RWPE1 (cell line): ENCODE data around the gene PTK6.
"Not testable (repeated sequence)": the region's sequence is repeated elsewhere in the genome, so short reads cannot be mapped to it uniquely, and the experiment has no call there.

ENCODE experiments used
- CTCF ChIA-PET: fragments of 350-600 bp; sonication (Branson Sonifier 250); formaldehyde crosslinking; extraction: SDS; loops from one replicate; lab custom pipeline; 2021; lab: Yijun Ruan, JAX
- POLR2A ChIA-PET: fragments of 400-600 bp; formaldehyde crosslinking; extraction: SDS; loops from one replicate; lab custom pipeline; 2020; ENCODE audit warnings: antibody characterized with exemption; ENCODE audit not compliant: low non-redundant PET; lab: Yijun Ruan, JAX
- DNase-seq: peaks from one replicate; pipeline ENCODE4 v3.0.0; 2012; ENCODE audit warnings: low spot score
- H3K27ac ChIP-seq: fragments of 450-650 bp; 2 replicates; pipeline ENCODE4 v1.5.1; 2017
- TF ChIP-seq, protein P1 (sequence below): fragments of 450-650 bp; conservative IDR thresholded peaks from 2 replicates; pipeline ENCODE4 v1.5.1; 2017; ENCODE audit warnings: low read depth, mild to moderate bottlenecking

Gene PTK6

GRCh38 chr20:63562461-63563224 lies 25.5 kb upstream of the PTK6 start:
- no peak overlapping the region; the same call in 1 of the 2 replicates for H3K27ac ChIP-seq
- TF ChIP-seq, protein P1, sequence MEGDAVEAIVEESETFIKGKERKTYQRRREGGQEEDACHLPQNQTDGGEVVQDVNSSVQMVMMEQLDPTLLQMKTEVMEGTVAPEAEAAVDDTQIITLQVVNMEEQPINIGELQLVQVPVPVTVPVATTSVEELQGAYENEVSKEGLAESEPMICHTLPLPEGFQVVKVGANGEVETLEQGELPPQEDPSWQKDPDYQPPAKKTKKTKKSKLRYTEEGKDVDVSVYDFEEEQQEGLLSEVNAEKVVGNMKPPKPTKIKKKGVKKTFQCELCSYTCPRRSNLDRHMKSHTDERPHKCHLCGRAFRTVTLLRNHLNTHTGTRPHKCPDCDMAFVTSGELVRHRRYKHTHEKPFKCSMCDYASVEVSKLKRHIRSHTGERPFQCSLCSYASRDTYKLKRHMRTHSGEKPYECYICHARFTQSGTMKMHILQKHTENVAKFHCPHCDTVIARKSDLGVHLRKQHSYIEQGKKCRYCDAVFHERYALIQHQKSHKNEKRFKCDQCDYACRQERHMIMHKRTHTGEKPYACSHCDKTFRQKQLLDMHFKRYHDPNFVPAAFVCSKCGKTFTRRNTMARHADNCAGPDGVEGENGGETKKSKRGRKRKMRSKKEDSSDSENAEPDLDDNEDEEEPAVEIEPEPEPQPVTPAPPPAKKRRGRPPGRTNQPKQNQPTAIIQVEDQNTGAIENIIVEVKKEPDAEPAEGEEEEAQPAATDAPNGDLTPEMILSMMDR: no peak
- no peak for DNase-seq
- ChIA-PET CTCF (interaction anchor here (0.6 kb wide), 1 partner anchor 89 kb away, joined by 3 read pairs; no protein-coding TSS in a partner anchor), POLR2A (no interaction called here)

DNA sequence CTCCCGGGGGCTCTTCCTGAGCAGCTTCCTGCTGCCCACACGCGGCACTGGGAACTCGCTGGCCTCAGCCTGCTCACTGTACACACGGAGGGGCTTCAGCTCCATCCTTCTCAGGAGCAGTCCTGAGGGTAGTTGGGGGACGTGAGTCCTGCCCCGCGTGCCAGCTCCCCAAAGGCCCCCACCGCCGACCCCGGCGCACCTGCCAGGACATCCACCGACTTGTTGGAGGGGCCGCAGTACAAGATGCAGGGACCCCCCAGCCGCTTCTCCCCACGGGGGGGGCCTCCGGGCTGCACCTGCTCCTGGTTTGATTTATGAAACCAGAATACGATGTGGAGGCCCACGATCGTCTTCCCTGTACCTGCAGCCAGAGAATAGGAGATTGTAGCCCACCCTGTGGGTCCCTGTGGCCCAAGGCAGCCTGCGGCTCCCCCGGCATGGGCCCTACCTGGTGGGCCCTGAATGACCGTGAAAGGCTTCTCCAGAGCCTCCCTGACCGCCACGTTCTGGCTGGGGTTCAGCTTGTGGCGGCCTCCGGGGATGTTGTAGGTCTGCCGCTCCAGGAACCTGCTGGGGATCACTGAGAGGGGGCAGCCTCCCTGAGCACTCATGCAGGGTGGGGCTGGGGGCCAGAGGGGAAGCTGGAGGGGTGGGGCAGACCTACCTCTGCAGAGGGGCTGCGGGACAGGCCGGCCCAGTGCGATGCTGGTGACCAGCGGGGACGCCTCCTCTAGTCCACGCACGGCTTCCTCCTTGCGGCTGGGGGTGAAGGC lies 24.6 kb upstream of the PTK6 start:
- H3K27ac ChIP-seq: no peak overlapping the region
- TF ChIP-seq, protein P1: no peak
- ChIA-PET CTCF (interaction anchor here (0.5 kb wide), 1 partner anchor 1174 kb away, joined by 3 read pairs; no protein-coding TSS in a partner anchor), POLR2A (interaction anchor here (0.6 kb wide), 1 partner anchor 303 kb away, joined by 3 read pairs; the partner anchor contains the start of gene TPD52L2)
- DNase-seq: no peak

DNA sequence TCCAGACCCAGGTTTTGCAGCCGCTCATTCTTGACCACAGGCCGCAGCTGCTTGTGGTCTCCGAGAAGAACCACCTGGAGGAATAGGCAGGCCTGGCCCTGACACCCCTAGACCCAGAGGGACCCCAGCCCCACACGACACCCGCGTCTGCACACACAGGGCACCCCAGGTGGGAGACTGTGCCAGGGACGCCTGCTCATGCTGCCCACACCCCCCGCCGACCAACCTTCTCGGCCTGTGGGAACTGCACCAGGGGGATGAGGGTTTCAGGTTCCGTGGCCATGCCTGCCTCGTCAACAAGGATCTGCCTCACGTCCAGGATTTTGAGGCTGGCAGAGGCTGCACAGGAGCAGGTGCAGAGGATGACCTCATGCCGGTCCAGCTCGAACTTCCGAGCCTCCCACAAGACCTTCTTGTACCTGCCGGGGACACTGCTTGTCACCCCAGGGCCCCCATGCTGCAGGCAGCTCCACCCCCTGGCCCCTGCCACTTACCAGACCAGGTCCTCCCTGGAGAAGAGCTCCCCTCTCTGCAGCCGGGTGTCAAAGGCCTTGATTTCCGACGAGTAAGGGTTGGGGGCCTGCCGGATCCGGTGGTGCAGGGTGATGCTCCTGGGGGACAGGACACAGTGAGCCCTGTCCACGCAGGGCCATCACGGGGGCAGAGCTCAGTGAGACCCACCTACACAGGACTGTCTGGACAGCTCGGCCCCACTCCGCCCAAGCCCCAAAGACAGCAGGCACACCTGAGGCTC lies 23.9 kb upstream of the PTK6 start:
- TF ChIP-seq, protein P1: no peak
- CTCF ChIA-PET: interaction anchor here (0.5 to 0.6 kb wide), 2 partner anchors 498 to 1173 kb away, joined by 3 read pairs; no protein-coding TSS in a partner anchor
- 0 out of 2 replicates have a peak overlapping the region, but pooled peaks have one; percentile 0 for H3K27ac ChIP-seq
- POLR2A ChIA-PET: no interaction called here
- DNase-seq: no peak

DNA sequence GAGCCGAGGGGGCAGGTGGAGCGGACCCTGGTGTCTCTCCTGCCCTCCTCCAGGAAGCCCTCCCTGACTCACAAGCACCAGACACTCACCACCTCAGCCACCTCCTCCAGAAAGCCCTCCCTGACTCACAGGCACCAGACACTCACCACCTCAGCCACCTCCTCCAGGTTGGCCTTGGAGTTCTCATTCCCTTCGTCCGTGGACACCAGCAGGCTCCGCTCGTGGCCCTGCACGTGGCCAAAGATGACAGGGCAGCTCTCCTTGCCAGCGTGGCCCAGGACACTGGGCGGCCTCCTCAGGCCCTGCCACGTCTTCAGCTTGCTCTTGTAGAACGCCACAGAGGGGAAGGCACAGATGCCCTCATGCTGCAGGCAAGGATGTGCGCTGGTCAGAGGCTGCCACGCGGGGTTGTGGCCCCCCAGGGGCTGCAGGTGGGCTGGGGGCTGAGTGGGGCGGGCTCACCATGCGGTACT lies 23.2 kb upstream of the PTK6 start:
- DNase-seq: no peak
- TF ChIP-seq, protein P1: no peak
- CTCF ChIA-PET: no interaction called here
- peak overlapping the region; percentile 8; the same call in 1 of the 2 replicates for H3K27ac ChIP-seq
- POLR2A ChIA-PET: interaction anchor here (0.7 kb wide), 1 partner anchor 23 kb away, joined by 3 read pairs; the partner anchor contains the start of gene PTK6

DNA sequence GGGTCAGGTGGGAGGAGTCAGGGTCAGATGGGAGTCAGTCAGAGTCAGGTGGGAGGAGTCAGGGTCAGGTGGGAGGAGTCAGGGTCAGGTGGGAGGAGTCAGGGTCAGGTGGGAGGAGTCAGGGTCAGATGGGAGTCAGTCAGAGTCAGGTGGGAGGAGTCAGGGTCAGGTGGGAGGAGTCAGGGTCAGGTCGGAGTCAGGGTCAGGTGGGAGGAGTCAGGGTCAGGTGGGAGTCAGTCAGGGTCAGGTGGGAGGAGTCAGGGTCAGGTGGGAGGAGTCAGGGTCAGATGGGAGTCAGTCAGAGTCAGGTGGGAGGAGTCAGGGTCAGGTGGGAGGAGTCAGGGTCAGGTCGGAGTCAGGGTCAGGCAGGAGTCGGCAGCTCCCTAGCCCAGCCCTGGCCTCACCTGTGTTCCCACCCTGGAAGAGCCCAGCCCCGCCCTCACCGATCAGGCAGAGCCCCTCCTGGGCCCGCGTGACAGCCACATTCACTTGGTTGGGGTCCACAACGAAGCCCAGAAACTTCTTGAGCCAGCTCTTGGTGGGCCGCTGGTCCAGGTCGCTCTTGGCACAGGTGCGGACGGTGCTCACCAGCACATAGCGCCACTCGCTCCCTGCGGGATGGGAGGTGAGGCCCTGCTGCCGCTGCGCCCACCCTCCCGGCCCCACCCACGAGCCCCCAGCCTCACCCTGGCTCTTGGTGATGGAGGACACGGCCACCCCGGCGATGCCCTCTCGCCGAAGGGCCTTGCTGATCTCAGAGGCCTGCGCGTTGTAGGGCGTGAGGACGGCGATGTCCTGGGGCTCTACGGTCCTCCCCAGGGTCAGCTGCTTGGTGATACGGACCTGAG lies 22.5 kb upstream of the PTK6 start:
- peak overlapping the region; percentile 8; the same call in 1 of the 2 replicates for H3K27ac ChIP-seq
- POLR2A ChIA-PET: interaction anchor here (0.7 kb wide), 1 partner anchor 23 kb away, joined by 3 read pairs; the partner anchor contains the start of gene PTK6
- CTCF ChIA-PET, DNase-seq: not testable (repeated sequence)
